K562 (cell line): Measurements from ENCODE around the gene OOSP1. TPM values are rescaled to one million over a fixed set of nuclear protein-coding genes. Genes with fewer than 3 reads are reported as not detected.

Experiments
- ATAC-seq: fragments of 200-7000 bp; cut with Tn5 transposase; 3 replicates; pipeline ENCODE4 v1.9.1; 2020; ENCODE audit warnings: moderate library complexity
- BruUV-seq: library from RNA; stranded (reverse); fragments of 400-500 nt; replicated peaks from 2 replicates; lab custom pipeline; 2021; lab: Mats Ljungman, UMichigan
- CTCF ChIA-PET: fragments of 300-600 bp; formaldehyde crosslinking; extraction: SDS; loops from one replicate; lab custom pipeline; 2021; ENCODE audit warnings: low intra/inter-chr PET ratio; lab: Yijun Ruan, JAX
- POLR2A ChIA-PET: fragments of 300-600, 350-650 bp; sonication (Branson Sonifier 250); formaldehyde crosslinking; extraction: SDS; loops from one replicate; lab custom pipeline; 2021; ENCODE audit warnings: antibody characterized with exemption, inconsistent platforms; lab: Yijun Ruan, JAX
- DNase-seq, 4 experiments: peaks; one replicate each; pipeline versions ENCODE4 v3.0.0 to v3.0.0-alpha.2; 2011 to 2018; ENCODE audit warnings: low spot score in 3 of 4, mixed read lengths in 3 of 4; ENCODE audit errors: extremely low read depth in 1 of 4
- FAIRE-seq: peaks from 2 replicates; lab custom pipeline; 2011; peaks lifted over from hg19 to GRCh38; lab: Jason Lieb, UNC
- H2AFZ ChIP-seq: 2 replicates; pipeline ENCODE4 v1.6.0; 2011; ENCODE audit warnings: low read depth, low read length, control low read depth, inconsistent platforms
- H3K27ac ChIP-seq: fragments of 200-600 bp; 3 replicates; pipeline ENCODE4 v1.8.0; 2011; ENCODE audit warnings: low read depth, mild to moderate bottlenecking, control low read depth, inconsistent platforms, low read length, moderate library complexity, mixed read lengths; ENCODE audit errors: extremely low read depth
- H3K27me3 ChIP-seq, 2 experiments: fragments of 300-600 bp in 1 of 2; 2 replicates in 1 of 2; 3 replicates in 1 of 2; pipeline versions ENCODE4 v1.6.0 to v1.8.0; 2011; ENCODE audit warnings: inconsistent platforms in 2 of 2, low read length in 2 of 2, mild to moderate bottlenecking in 1 of 2, mixed read lengths in 1 of 2, moderate library complexity in 1 of 2; ENCODE audit not compliant: control insufficient read depth in 2 of 2, insufficient read depth in 2 of 2
- H3K36me3 ChIP-seq: fragments of 300-600 bp; 3 replicates; pipeline ENCODE4 v1.8.0; 2011; ENCODE audit warnings: mild to moderate bottlenecking, low read length, inconsistent platforms; ENCODE audit not compliant: control insufficient read depth, insufficient read depth
- H3K4me1 ChIP-seq, 2 experiments: fragments of 200-600 bp in 1 of 2; replicated peaks in 1 of 2; 2 replicates in 1 of 2; 3 replicates in 1 of 2; pipeline versions ENCODE4 v1.5.1 to v1.8.0; 2011; ENCODE audit warnings: inconsistent platforms in 2 of 2, low read length in 2 of 2, mild to moderate bottlenecking in 1 of 2, mixed read lengths in 1 of 2, moderate library complexity in 1 of 2; ENCODE audit not compliant: control insufficient read depth in 2 of 2, insufficient read depth in 2 of 2
- H3K4me2 ChIP-seq: 2 replicates; pipeline ENCODE4 v1.6.1; 2011; ENCODE audit warnings: low read length, control low read depth, inconsistent platforms, mixed read lengths; ENCODE audit not compliant: insufficient read depth
- H3K4me3 ChIP-seq: fragments of 200-600 bp; sonication (generic), shearing (Covaris generic); 2 replicates; pipeline ENCODE4 v1.5.1; 2016; ENCODE audit warnings: control low read depth, inconsistent platforms
- H3K79me2 ChIP-seq: fragments of 200-600 bp; 3 replicates; pipeline ENCODE4 v1.8.0; 2011; ENCODE audit warnings: low read length, inconsistent platforms; ENCODE audit not compliant: control insufficient read depth, insufficient read depth
- H3K9ac ChIP-seq, 2 experiments: 2 replicates each; pipeline versions ENCODE4 v1.6.0 to v1.6.1; 2011; ENCODE audit warnings: low read depth in 2 of 2, low read length in 2 of 2, control low read depth in 1 of 2, inconsistent platforms in 1 of 2, mild to moderate bottlenecking in 1 of 2, mixed read lengths in 1 of 2; ENCODE audit not compliant: insufficient read depth in 1 of 2
- H3K9me1 ChIP-seq: one replicate; pipeline ENCODE4 v1.6.0; 2011; ENCODE audit warnings: inconsistent platforms, mild to moderate bottlenecking, low read length, moderate library complexity; ENCODE audit not compliant: control insufficient read depth, insufficient read depth
- H3K9me3 ChIP-seq: replicated peaks from 2 replicates; pipeline ENCODE4 v1.5.1; 2011; ENCODE audit warnings: low read depth, low read length, inconsistent platforms; ENCODE audit not compliant: control insufficient read depth, insufficient read depth
- H4K20me1 ChIP-seq: replicated peaks from 2 replicates; pipeline ENCODE4 v1.6.1; 2011; ENCODE audit warnings: low read length, inconsistent platforms, mixed read lengths; ENCODE audit not compliant: control insufficient read depth, insufficient read depth
- ATF4 ChIP-seq: fragments of 450-650 bp; formaldehyde crosslinking; IDR thresholded peaks from 2 replicates; pipeline ENCODE4 v1.4.0; 2022; ENCODE audit warnings: mild to moderate bottlenecking, moderate library complexity
- CBX1 ChIP-seq: sonication (generic); IDR thresholded peaks from 2 replicates; pipeline ENCODE4 v1.6.1; 2016; ENCODE audit warnings: antibody characterized with exemption, low read depth, mild to moderate bottlenecking
- CBX3 ChIP-seq, 2 experiments: IDR thresholded peaks; 1 replicate in 1 of 2; 2 replicates in 1 of 2; pipeline ENCODE4 v1.6.1; 2012; ENCODE audit warnings: inconsistent platforms in 2 of 2, low read length in 2 of 2, borderline replicate concordance in 1 of 2, control low read depth in 1 of 2
- CBX5 ChIP-seq: IDR thresholded peaks from 2 replicates; pipeline ENCODE4 v1.6.1; 2014; ENCODE audit warnings: low read depth, borderline replicate concordance
- CHCHD3 ChIP-seq: fragments of 250-450 bp; sonication (Bioruptor Pico); IDR thresholded peaks from 2 replicates; pipeline ENCODE4 v2.1.2; 2022; ENCODE audit warnings: mild to moderate bottlenecking
- CSDE1 ChIP-seq, 2 experiments: fragments of 450-650 bp; IDR thresholded peaks; 2 replicates each; pipeline ENCODE4 v1.6.1; 2016; ENCODE audit warnings: mild to moderate bottlenecking in 1 of 2
- MBD1 ChIP-seq: fragments of 250-450 bp; sonication (Bioruptor Pico); IDR thresholded peaks from 2 replicates; pipeline ENCODE4 v1.8.0; 2022; ENCODE audit warnings: inconsistent platforms
- TRIM24 ChIP-seq, 2 experiments: fragments of 450-650 bp; IDR thresholded peaks; 2 replicates each; pipeline ENCODE4 v1.6.1; 2016
- TRIM28 ChIP-seq: fragments of 450-650 bp; IDR thresholded peaks from 2 replicates; pipeline ENCODE4 v1.6.1; 2017
- ZNF280A ChIP-seq: fragments of 450-650 bp; IDR thresholded peaks from 2 replicates; pipeline ENCODE4 v1.6.1; 2018; ENCODE audit warnings: mild to moderate bottlenecking, low read depth; ENCODE audit not compliant: partially characterized antibody
- WGBS: fragments of 100-300 bp; shearing (Covaris generic); methylation state at CpG from one replicate; pipeline ENCODE4 v1.1.6; 2016; ENCODE audit warnings: low coverage, mixed read lengths; ENCODE audit not compliant: insufficient coverage; ENCODE audit errors: missing lambda C conversion rate; 5-methylcytosine and 5-hydroxymethylcytosine counted together
- in situ Hi-C: fragments of 300-500 bp; cut with MboI; formaldehyde crosslinking; loops from 4 replicates; pipeline ENCODE4 v1.15.0; 2018; ENCODE audit warnings: inconsistent platforms, mixed read lengths
- intact Hi-C: fragments of 100-400 bp; cut with micrococcal nuclease; formaldehyde crosslinking; loops from 2 replicates; pipeline ENCODE4 v1.14.2; 2022
- polyA plus RNA-seq, 8 experiments: library from polyadenylated mRNA; depleted of rRNA in 4 of 8; stranded (reverse) in 5 of 8; unstranded in 3 of 8; fragments of >200 nt; fragmentation: Nextera tagmentation in 2 of 8; fragmentation: Illumina TruSeq in 1 of 8; extraction: Ambion mirVana in 2 of 8; extraction: Trizol in 1 of 8; gene quantifications; 2 replicates each; pipeline versions ENCODE4 v1.2.1 to v1.2.3, GENCODE V29; 2011 to 2014; ENCODE audit warnings: inconsistent platforms in 1 of 8, missing spikeins in 1 of 8
- total RNA-seq, 7 experiments: library from RNA; depleted of rRNA in 6 of 7; stranded (reverse); fragments of >200 nt in 6 of 7; fragmentation: Illumina TruSeq in 2 of 7; extraction: Trizol in 2 of 7; gene quantifications; 2 replicates each; pipeline versions ENCODE4 v1.2.1 to v1.2.3, GENCODE V29; 2011 to 2021; ENCODE audit warnings: low replicate concordance in 1 of 7

The OOSP1 gene
- total and polyA plus RNA-seq, 9 of the 15 experiments (the other 6 are each of a cell fraction or from before 2014, with no cell fraction given), result 0.14 to 3.0 (median 0.61) TPM

DNA sequence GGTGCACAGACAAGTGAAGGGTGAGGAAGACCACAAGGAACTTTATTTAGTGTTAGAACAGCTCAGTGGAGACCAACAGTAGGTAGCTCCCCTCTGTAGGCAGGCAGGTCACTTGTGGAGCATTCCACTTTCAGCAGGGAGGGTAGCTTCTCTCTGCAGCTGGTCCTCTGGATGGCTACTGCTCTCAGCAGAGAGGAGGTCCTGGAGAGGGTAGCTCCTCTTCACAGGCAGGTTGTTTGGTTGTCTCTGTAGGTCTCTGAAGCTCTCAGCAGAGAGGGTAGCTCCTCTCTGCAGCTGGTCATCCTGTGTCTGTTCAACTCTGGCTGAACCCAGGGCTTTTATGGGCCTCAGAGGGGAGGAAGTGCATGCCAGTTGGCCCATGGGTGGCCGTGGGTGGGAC is 6.5 kb upstream of the OOSP1 start:
- Histone ChIP-seq H3K27ac (no peak overlapping the region), H4K20me1 (no peaks in the 10 kb centered on the region), H3K9me3 (peaks cover 4% of the 10 kb centered on the region; the same call in 1 of the 2 replicates), H3K36me3 (no peaks in the 10 kb centered on the region), H3K79me2 (no peaks in the 10 kb centered on the region), H2AFZ (no peak overlapping the region), H3K4me1 (no peaks in the 10 kb centered on the region), H3K9me1 (no peaks in the 10 kb centered on the region), H3K4me3 (no peak overlapping the region), H3K9ac (no peak overlapping the region), H3K4me2 (no peak overlapping the region), H3K27me3 (no peaks in the 10 kb centered on the region)
- FAIRE-seq (no peak), ATAC-seq (no peak), DNase-seq (no peak)
- no peak for TF ChIP-seq ATF4 (CRISPR knock-in tag)
- peak in 1 of 2 experiments; percentile 74; a peak in 2 of 3 replicates for TF ChIP-seq CBX3 (IDR thresholded peaks at IDR 0.05; ENCODE audit: borderline replicate concordance in 1 of 2, low read length in 2 of 2)
- TF ChIP-seq TRIM24 (IDR thresholded peaks at IDR 0.05), result 0 out of 4 replicates have a peak, but pooled peaks of 1 of the 2 experiments have one; percentile 31
- no peak for TF ChIP-seq CHCHD3 (CRISPR knock-in tag)
- TF ChIP-seq TRIM28, result peak; percentile 83
- TF ChIP-seq MBD1 (CRISPR knock-in tag), result no peak
- TF ChIP-seq CBX5, result 0 out of 2 replicates have a peak, but pooled peaks have one; percentile 32
- TF ChIP-seq ZNF280A, result peak; percentile 59
- TF ChIP-seq CBX1, result peak; percentile 59; the same call in 1 of the 2 replicates
- TF ChIP-seq CSDE1 (IDR thresholded peaks at IDR 0.05), result no peak
- ChIA-PET POLR2A (no interaction called here), CTCF (no interaction called here)
- WGBS, result 80% methylated on average over 1 of the region's 1 CpG
- no TSS peak for BruUV-seq
- in situ Hi-C loops (no loop called here), intact Hi-C loops (no loop called here)
